Measurements from ENCODE around the gene GPHN. TPM values are rescaled to one million over a fixed set of nuclear protein-coding genes. Genes with fewer than 3 reads are reported as not detected.

GPHN gene
- polyA plus RNA-seq, 1 donor (not counting 4 experiments of a cell fraction or from before 2014, with no cell fraction given) = 17.6 TPM

GRCh38 chr14:67186789-67187584, 679.0 kb downstream of the GPHN start:
- peaks cover 28% of the 10 kb centered on the region for H3K4me1 ChIP-seq (ENCODE audit: control insufficient read depth, extremely low read depth, insufficient read depth, low read length)
- dilution Hi-C loops (cut with MboI; ENCODE audit: extremely low pct_ligation_motif_present, low sequenced_read_pairs) = no loop called here
- H4K20me1 ChIP-seq (ENCODE audit: control insufficient read depth, extremely low read depth, insufficient read depth, low read length) = no peaks in the 10 kb centered on the region
- no peak for TF ChIP-seq EZH2 (IDR thresholded peaks at IDR 0.05; ENCODE audit: low read length)
- TF ChIP-seq, protein P1, sequence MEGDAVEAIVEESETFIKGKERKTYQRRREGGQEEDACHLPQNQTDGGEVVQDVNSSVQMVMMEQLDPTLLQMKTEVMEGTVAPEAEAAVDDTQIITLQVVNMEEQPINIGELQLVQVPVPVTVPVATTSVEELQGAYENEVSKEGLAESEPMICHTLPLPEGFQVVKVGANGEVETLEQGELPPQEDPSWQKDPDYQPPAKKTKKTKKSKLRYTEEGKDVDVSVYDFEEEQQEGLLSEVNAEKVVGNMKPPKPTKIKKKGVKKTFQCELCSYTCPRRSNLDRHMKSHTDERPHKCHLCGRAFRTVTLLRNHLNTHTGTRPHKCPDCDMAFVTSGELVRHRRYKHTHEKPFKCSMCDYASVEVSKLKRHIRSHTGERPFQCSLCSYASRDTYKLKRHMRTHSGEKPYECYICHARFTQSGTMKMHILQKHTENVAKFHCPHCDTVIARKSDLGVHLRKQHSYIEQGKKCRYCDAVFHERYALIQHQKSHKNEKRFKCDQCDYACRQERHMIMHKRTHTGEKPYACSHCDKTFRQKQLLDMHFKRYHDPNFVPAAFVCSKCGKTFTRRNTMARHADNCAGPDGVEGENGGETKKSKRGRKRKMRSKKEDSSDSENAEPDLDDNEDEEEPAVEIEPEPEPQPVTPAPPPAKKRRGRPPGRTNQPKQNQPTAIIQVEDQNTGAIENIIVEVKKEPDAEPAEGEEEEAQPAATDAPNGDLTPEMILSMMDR (optimal IDR thresholded peaks at IDR 0.05 in 1 of 3, IDR thresholded peaks at IDR 0.05 in 1 of 3, conservative IDR thresholded peaks at IDR 0.05 in 1 of 3; ENCODE audit: extremely low read depth in 1 of 3, insufficient read depth in 2 of 3, low read length in 3 of 3) = no peak
- H3K9me1 ChIP-seq (ENCODE audit: control insufficient read depth, extremely low read depth, insufficient read depth, low read length) = peaks cover 2% of the 10 kb centered on the region
- no peaks in the 10 kb centered on the region for H3K36me3 ChIP-seq (ENCODE audit: control insufficient read depth in 2 of 2, extremely low read depth in 1 of 2, insufficient read depth in 2 of 2, low read length in 2 of 2)
- H3K9ac ChIP-seq (ENCODE audit: control insufficient read depth, extremely low read depth, insufficient read depth, low read length) = no peak overlapping the region
- DNase-seq (ENCODE audit: low read depth, low spot score) (peak; percentile 26), FAIRE-seq (peak; percentile 77)
- no peaks in the 10 kb centered on the region for H3K27me3 ChIP-seq (ENCODE audit: control insufficient read depth, extremely low read depth, insufficient read depth, low read length)
- H3K27ac ChIP-seq (ENCODE audit: control insufficient read depth, insufficient read depth, low read length) = no peak overlapping the region
- H2AFZ ChIP-seq (ENCODE audit: control insufficient read depth, low read length) = no peak overlapping the region
- no peaks in the 10 kb centered on the region for H3K79me2 ChIP-seq (ENCODE audit: control insufficient read depth, insufficient read depth, low read length)
- H3K4me2 ChIP-seq (ENCODE audit: control insufficient read depth, extremely low read depth, insufficient read depth, low read depth, low read length) = peak overlapping the region; percentile 40
- no peaks in the 10 kb centered on the region for H3K9me3 ChIP-seq (ENCODE audit: control insufficient read depth, low read depth, low read length)
- H3K4me3 ChIP-seq (ENCODE audit: control insufficient read depth in 2 of 3, extremely low read depth in 1 of 3, insufficient read depth in 2 of 3, low read depth in 1 of 3, low read length in 3 of 3) = no peak overlapping the region

- Histone ChIP-seq H3K27me3 (ENCODE audit: control insufficient read depth, extremely low read depth, insufficient read depth, low read length) (no peaks in the 10 kb centered on the region), H3K9me1 (ENCODE audit: control insufficient read depth, extremely low read depth, insufficient read depth, low read length) (peaks cover 2% of the 10 kb centered on the region), H3K27ac (ENCODE audit: control insufficient read depth, insufficient read depth, low read length) (no peak overlapping the region), H3K9ac (ENCODE audit: control insufficient read depth, extremely low read depth, insufficient read depth, low read length) (no peak overlapping the region), H3K79me2 (ENCODE audit: control insufficient read depth, insufficient read depth, low read length) (no peaks in the 10 kb centered on the region), H4K20me1 (ENCODE audit: control insufficient read depth, extremely low read depth, insufficient read depth, low read length) (no peaks in the 10 kb centered on the region), H3K4me3 (ENCODE audit: control insufficient read depth in 2 of 3, extremely low read depth in 1 of 3, insufficient read depth in 2 of 3, low read depth in 1 of 3, low read length in 3 of 3) (no peak overlapping the region), H3K9me3 (ENCODE audit: control insufficient read depth, low read depth, low read length) (no peaks in the 10 kb centered on the region), H2AFZ (ENCODE audit: control insufficient read depth, low read length) (no peak overlapping the region), H3K4me1 (ENCODE audit: control insufficient read depth, extremely low read depth, insufficient read depth, low read length) (peaks cover 28% of the 10 kb centered on the region), H3K4me2 (ENCODE audit: control insufficient read depth, extremely low read depth, insufficient read depth, low read depth, low read length) (peak overlapping the region; percentile 40), H3K36me3 (ENCODE audit: control insufficient read depth in 2 of 2, extremely low read depth in 1 of 2, insufficient read depth in 2 of 2, low read length in 2 of 2) (no peaks in the 10 kb centered on the region)
- TF ChIP-seq, protein P1 (optimal IDR thresholded peaks at IDR 0.05 in 1 of 3, IDR thresholded peaks at IDR 0.05 in 1 of 3, conservative IDR thresholded peaks at IDR 0.05 in 1 of 3; ENCODE audit: extremely low read depth in 1 of 3, insufficient read depth in 2 of 3, low read length in 3 of 3) = no peak
- no peak for TF ChIP-seq EZH2 (IDR thresholded peaks at IDR 0.05; ENCODE audit: low read length)
- peak; percentile 52 for DNase-seq (ENCODE audit: low read depth, low spot score)
- peak; percentile 89 for FAIRE-seq
- dilution Hi-C loops (cut with MboI; ENCODE audit: extremely low pct_ligation_motif_present, low sequenced_read_pairs) = no loop called here
Measured at GRCh38 chr14:67187826-67188225, 679.9 kb downstream of the GPHN start.
